HEK293 (cell line): Measurements from ENCODE around the gene C20orf144.

ENCODE experiments used
- BCL11B ChIP-seq: fragments of 450-650 bp; formaldehyde crosslinking; IDR thresholded peaks from 2 replicates; pipeline ENCODE4 v1.5.1; 2016; ENCODE audit warnings: low read depth, missing biosample characterization, missing genetic modification characterization
- SCRT1 ChIP-seq: fragments of 450-650 bp; formaldehyde crosslinking; IDR thresholded peaks from 2 replicates; pipeline ENCODE4 v1.5.1; 2016; ENCODE audit warnings: missing biosample characterization, missing genetic modification characterization, borderline replicate concordance
- ZNF157 ChIP-seq: fragments of 450-650 bp; formaldehyde crosslinking; IDR thresholded peaks from 2 replicates; pipeline ENCODE4 v1.5.1; 2016; ENCODE audit warnings: missing biosample characterization, missing genetic modification characterization
- ZNF514 ChIP-seq: fragments of 450-650 bp; formaldehyde crosslinking; IDR thresholded peaks from 2 replicates; pipeline ENCODE4 v1.5.1; 2016; ENCODE audit warnings: missing biosample characterization, missing genetic modification characterization
- ZNF639 ChIP-seq: fragments of 450-650 bp; formaldehyde crosslinking; IDR thresholded peaks from 2 replicates; pipeline ENCODE4 v1.5.1; 2016; ENCODE audit warnings: missing biosample characterization, missing genetic modification characterization

C20orf144 gene

DNA sequence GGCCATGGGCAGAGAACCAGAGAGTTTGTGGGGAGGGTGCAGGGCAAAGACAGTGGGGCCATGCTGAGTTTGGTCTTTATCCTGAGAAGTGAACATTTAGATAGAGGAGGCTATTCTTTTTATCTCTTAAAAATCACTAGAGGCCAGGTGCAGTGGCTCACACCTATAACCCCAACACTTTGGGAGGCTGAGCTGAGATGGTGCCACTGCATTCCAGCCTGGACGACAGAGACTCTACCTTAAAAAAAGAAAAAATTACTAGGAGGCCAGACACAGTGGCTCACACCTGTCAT lies 49.3 kb downstream of the C20orf144 start (continued):
- TF ChIP-seq ZNF514 (tag by site-specific recombination) (no peak), ZNF157 (tag by site-specific recombination) (no peak), ZNF639 (tag by site-specific recombination) (no peak), BCL11B (tag by site-specific recombination) (no peak), SCRT1 (tag by site-specific recombination) (no peak)
